ENCODE measurements around the gene MT1H.

DNA sequence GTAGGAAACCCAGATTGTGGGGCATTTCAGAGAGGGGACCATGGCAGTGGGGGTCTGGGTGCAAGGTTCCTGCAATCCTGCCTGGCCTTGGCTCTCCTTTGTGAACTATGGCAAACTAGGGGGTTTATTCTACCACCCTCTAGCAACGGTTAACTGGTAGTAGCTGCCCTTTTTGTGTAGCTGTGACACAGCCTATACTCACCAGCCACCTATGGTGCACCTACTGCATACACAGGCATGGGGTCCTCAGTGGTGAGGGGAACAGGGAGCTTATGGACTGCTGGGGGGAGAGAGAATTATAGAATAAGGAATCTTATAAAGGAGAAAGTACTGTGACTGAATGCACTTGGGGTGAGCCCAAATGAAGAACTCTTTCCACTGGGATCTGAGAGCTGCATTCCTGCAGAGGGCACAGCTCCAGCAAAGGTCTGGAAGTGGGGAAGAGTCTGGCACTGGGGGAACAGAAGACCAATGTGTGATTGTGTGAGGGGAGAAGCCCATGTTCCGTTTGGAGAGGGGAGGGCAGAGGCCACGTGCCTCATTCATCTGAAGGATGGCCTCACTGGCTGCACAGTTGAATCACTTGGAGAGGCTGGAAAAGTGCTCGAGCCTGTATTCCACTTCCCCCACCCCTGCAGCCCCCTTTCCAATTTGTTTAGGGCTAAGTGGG is 14.8 kb downstream of the MT1H start:
- TF ChIP-seq, protein P1, sequence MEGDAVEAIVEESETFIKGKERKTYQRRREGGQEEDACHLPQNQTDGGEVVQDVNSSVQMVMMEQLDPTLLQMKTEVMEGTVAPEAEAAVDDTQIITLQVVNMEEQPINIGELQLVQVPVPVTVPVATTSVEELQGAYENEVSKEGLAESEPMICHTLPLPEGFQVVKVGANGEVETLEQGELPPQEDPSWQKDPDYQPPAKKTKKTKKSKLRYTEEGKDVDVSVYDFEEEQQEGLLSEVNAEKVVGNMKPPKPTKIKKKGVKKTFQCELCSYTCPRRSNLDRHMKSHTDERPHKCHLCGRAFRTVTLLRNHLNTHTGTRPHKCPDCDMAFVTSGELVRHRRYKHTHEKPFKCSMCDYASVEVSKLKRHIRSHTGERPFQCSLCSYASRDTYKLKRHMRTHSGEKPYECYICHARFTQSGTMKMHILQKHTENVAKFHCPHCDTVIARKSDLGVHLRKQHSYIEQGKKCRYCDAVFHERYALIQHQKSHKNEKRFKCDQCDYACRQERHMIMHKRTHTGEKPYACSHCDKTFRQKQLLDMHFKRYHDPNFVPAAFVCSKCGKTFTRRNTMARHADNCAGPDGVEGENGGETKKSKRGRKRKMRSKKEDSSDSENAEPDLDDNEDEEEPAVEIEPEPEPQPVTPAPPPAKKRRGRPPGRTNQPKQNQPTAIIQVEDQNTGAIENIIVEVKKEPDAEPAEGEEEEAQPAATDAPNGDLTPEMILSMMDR (IDR thresholded peaks at IDR 0.05; ENCODE audit: low read length), result no peak
- TF ChIP-seq EZH2 (optimal IDR thresholded peaks at IDR 0.05; ENCODE audit: low read depth, low read length), result no peak
